ENCODE results near the gene CPN1.

Gene CPN1

DNA sequence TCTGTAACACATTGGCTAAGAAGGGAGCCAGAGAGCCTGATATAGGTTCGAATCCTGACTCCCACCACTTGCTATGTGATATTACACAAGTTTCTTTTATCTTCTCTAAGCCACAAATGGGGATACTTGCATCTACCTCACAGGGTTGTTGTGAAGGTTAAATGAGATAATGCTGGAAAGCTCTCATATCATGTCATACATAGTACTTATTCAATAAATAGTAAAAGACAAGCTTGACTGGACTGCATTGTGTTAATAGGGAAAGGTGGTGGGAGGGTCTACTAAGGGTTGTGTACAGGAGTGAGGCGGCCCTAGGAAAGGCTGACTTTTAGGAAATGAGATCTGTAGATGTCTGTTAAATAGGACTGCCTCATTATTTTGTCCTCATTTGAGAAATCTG is 36.1 kb downstream of the CPN1 start:
- TF ChIP-seq EGR1 (IDR thresholded peaks at IDR 0.05) = no peak
- no peak for TF ChIP-seq NFIC (IDR thresholded peaks at IDR 0.05)
- no peak for TF ChIP-seq REST (IDR thresholded peaks at IDR 0.05; ENCODE audit: low read depth)
- no peak for TF ChIP-seq FOXM1 (IDR thresholded peaks at IDR 0.05; ENCODE audit: borderline replicate concordance, low read depth)
- no peak for TF ChIP-seq RAD21 (IDR thresholded peaks at IDR 0.05; ENCODE audit: low read depth)
- no peak for TF ChIP-seq TAF1 (IDR thresholded peaks at IDR 0.05; ENCODE audit: low read depth)
- no peak for TF ChIP-seq CEBPB (IDR thresholded peaks at IDR 0.05)
- no peak for TF ChIP-seq TEAD4 (IDR thresholded peaks at IDR 0.05)
- no peak for TF ChIP-seq YY1 (IDR thresholded peaks at IDR 0.05; ENCODE audit: low read depth)
- no peak for TF ChIP-seq ZBTB7A (IDR thresholded peaks at IDR 0.05; ENCODE audit: low read depth)
- no peak for TF ChIP-seq EP300 (IDR thresholded peaks at IDR 0.05; ENCODE audit: borderline replicate concordance)

DNA sequence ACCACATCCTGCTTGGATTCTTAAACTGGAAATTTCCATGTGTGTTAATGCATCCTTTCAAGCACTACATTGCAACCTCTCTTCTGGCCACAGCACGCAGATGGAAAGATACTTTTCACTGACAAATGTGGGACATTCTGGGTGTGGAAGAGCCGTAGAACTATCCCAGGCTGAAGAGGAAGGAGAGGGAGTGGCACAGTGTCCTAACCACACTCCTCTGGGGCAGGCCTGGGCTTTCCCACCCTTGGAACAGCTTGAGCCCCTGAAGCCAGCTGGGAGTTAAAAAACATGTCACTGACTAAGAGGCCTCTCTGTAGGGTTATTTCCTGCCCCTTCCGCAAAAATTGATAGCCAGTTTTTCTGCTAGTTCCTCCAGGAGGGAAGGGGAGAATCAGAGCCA is 37.9 kb downstream of the CPN1 start:
- TF ChIP-seq, protein P1, sequence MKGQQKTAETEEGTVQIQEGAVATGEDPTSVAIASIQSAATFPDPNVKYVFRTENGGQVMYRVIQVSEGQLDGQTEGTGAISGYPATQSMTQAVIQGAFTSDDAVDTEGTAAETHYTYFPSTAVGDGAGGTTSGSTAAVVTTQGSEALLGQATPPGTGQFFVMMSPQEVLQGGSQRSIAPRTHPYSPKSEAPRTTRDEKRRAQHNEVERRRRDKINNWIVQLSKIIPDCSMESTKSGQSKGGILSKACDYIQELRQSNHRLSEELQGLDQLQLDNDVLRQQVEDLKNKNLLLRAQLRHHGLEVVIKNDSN (IDR thresholded peaks at IDR 0.05) = no peak
- no peak for TF ChIP-seq MAX (IDR thresholded peaks at IDR 0.05)

DNA sequence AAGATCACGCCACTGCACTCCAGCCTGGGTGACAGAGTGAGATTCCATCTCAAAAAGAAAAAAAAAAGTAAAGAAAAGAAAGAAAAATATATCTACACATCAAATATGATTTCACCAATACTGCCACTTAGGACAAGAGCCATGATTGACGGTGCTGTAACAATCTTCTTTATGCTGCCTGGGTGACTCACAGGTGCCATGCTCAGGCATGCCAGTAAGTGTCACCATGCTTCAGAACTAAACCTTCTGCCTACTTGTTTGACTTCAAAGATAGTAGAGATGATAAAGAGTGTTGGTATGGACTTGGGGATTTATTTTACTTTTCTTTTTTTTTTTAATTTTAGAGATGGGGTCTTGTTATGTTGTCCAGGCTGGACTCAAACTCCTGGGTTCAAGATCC is 38.3 kb downstream of the CPN1 start:
- TF ChIP-seq EP300 (IDR thresholded peaks at IDR 0.05; ENCODE audit: borderline replicate concordance) (no peak), TAF1 (IDR thresholded peaks at IDR 0.05; ENCODE audit: low read depth) (no peak), ZBTB7A (IDR thresholded peaks at IDR 0.05; ENCODE audit: low read depth) (no peak), YY1 (IDR thresholded peaks at IDR 0.05; ENCODE audit: low read depth) (no peak), TCF12 (IDR thresholded peaks at IDR 0.05; ENCODE audit: low read depth) (no peak), TEAD4 (IDR thresholded peaks at IDR 0.05) (no peak), CREB1 (IDR thresholded peaks at IDR 0.05; ENCODE audit: low read depth) (no peak), CEBPB (IDR thresholded peaks at IDR 0.05) (no peak), NFIC (IDR thresholded peaks at IDR 0.05) (no peak), RAD21 (IDR thresholded peaks at IDR 0.05; ENCODE audit: low read depth) (no peak), REST (IDR thresholded peaks at IDR 0.05; ENCODE audit: low read depth) (no peak), FOXM1 (IDR thresholded peaks at IDR 0.05; ENCODE audit: borderline replicate concordance, low read depth) (no peak), MAX (IDR thresholded peaks at IDR 0.05) (no peak), EGR1 (IDR thresholded peaks at IDR 0.05) (no peak)
- TF ChIP-seq, protein P1 (IDR thresholded peaks at IDR 0.05) = no peak

GRCh38 chr10:100041306-100042002 is 40.2 kb downstream of the CPN1 start:
- no peak for TF ChIP-seq REST (IDR thresholded peaks at IDR 0.05; ENCODE audit: low read depth)
- TF ChIP-seq RAD21 (IDR thresholded peaks at IDR 0.05; ENCODE audit: low read depth) = no peak
- TF ChIP-seq MAX (IDR thresholded peaks at IDR 0.05) = no peak
- TF ChIP-seq, protein P1 (IDR thresholded peaks at IDR 0.05) = no peak
- no peak for TF ChIP-seq CEBPB (IDR thresholded peaks at IDR 0.05)
- no peak for TF ChIP-seq YY1 (IDR thresholded peaks at IDR 0.05; ENCODE audit: low read depth)
- no peak for TF ChIP-seq CREB1 (IDR thresholded peaks at IDR 0.05; ENCODE audit: low read depth)
- TF ChIP-seq TEAD4 (IDR thresholded peaks at IDR 0.05) = no peak
- TF ChIP-seq NFIC (IDR thresholded peaks at IDR 0.05) = no peak
- TF ChIP-seq EGR1 (IDR thresholded peaks at IDR 0.05) = no peak
- no peak for TF ChIP-seq ZBTB7A (IDR thresholded peaks at IDR 0.05; ENCODE audit: low read depth)

Measured in Ishikawa (cell line).